Stimulated activated naive B cell treated with anti-CD40 and anti-IgM and Interleukin-4, amounts not matched to agents 10 μg/mL and 1 μg/mL and 100 μg/mL, for 72 hours (primary cell): ENCODE results near the gene AMOTL2.
A peak's percentile ranks its signal among the peaks of the same experiment; 100 is the strongest.

Experiments
- ATAC-seq, 2 donors: fragments of 150-1000 bp; cut with Tn5 transposase; replicated peaks; 2 replicates each; pipeline ENCODE4 v1.10.0; 2021; ENCODE audit warnings: moderate library complexity in 1 of 2
- DNase-seq: peaks from one replicate; pipeline ENCODE4 v3.0.0; 2021
- H3K27ac Mint-ChIP-seq: one replicate; pipeline ENCODE4 v1.8.0; 2022; ENCODE audit warnings: mild to moderate bottlenecking, mixed read lengths
- H3K27me3 Mint-ChIP-seq, 2 donors: one replicate each; pipeline ENCODE4 v1.8.0; 2022; ENCODE audit warnings: mixed read lengths in 2 of 2
- H3K36me3 Mint-ChIP-seq, 2 donors: one replicate each; pipeline ENCODE4 v1.8.0; 2022; ENCODE audit warnings: mixed read lengths in 2 of 2, mild to moderate bottlenecking in 1 of 2
- H3K4me1 Mint-ChIP-seq, 2 donors: one replicate each; pipeline ENCODE4 v1.8.0; 2022; ENCODE audit warnings: mixed read lengths in 2 of 2, mild to moderate bottlenecking in 1 of 2
- H3K4me3 Mint-ChIP-seq, 2 donors: one replicate each; pipeline ENCODE4 v1.8.0; 2022; ENCODE audit warnings: mild to moderate bottlenecking in 2 of 2, mixed read lengths in 2 of 2, moderate library complexity in 1 of 2
- H3K9me3 Mint-ChIP-seq, 2 donors: one replicate each; pipeline ENCODE4 v1.8.0; 2022; ENCODE audit warnings: mixed read lengths in 2 of 2, mild to moderate bottlenecking in 1 of 2

Gene AMOTL2

GRCh38 chr3:134322286-134322685 is 52.0 kb downstream of the AMOTL2 start:
- H3K9me3 Mint-ChIP-seq = no peaks in the 10 kb centered on the region
- no peak overlapping the region for H3K4me3 Mint-ChIP-seq
- H3K4me1 Mint-ChIP-seq = no peaks in the 10 kb centered on the region
- ATAC-seq = no peak
- no peaks in the 10 kb centered on the region for H3K36me3 Mint-ChIP-seq
- DNase-seq = no peak
- peaks cover 19% of the 10 kb centered on the region in 2 donors for H3K27me3 Mint-ChIP-seq
- no peak overlapping the region for H3K27ac Mint-ChIP-seq

DNA sequence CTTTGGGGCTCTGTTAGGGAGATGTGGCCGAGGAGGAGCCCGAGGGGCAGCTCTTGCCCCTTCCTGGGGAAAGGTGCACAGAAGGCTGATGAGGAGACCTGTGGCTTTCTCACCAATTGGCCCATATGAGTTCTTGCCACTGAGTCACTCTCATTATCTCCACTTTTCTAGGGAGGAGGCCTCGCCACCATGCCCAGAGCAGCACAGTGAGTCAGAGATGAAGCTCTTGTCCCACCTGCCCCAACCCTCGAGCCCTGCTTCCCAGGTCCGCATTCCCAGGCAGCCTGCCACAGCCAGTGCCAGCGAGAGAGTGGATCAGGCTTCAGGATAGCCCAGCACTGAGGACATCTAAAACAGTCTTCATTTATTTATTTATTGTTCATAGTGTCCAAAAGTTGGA is 53.5 kb downstream of the AMOTL2 start:
- Mint-ChIP-seq H3K4me1 (peaks cover 3 to 6% of the 10 kb centered on the region in 2 donors), H3K4me3 (no peak overlapping the region), H3K27ac (no peak overlapping the region), H3K27me3 (peaks cover 18 to 23% of the 10 kb centered on the region in 2 donors), H3K9me3 (no peaks in the 10 kb centered on the region), H3K36me3 (no peaks in the 10 kb centered on the region)
- DNase-seq = no peak
- ATAC-seq = no peak

DNA sequence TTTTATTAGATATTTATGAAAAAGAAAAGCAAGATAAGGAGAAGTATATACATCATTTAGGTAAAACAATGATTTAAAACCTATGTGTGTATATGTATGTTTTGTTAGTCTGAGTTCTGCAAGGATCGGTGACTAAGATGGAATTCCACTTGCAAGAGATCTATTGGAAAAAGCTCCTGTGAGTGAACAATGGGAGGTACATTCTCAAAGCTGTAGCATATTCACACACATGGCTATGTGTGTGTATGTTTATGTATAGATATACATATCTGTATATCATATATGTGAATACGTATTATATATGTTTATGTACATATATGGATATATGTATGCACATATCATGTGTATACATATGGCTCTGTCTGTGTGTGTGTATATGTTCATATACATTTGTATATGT is 54.3 kb downstream of the AMOTL2 start:
- no peak overlapping the region for H3K27ac Mint-ChIP-seq
- peaks cover 3 to 8% of the 10 kb centered on the region in 2 donors for H3K4me1 Mint-ChIP-seq
- no peak for ATAC-seq
- no peak overlapping the region for H3K4me3 Mint-ChIP-seq
- no peak for DNase-seq
- peaks cover 19 to 20% of the 10 kb centered on the region in 2 donors for H3K27me3 Mint-ChIP-seq
- no peaks in the 10 kb centered on the region for H3K9me3 Mint-ChIP-seq
- no peaks in the 10 kb centered on the region for H3K36me3 Mint-ChIP-seq

- no peak for ATAC-seq
- Mint-ChIP-seq H3K4me3 (no peak overlapping the region), H3K36me3 (no peaks in the 10 kb centered on the region), H3K4me1 (peaks cover 3 to 17% of the 10 kb centered on the region in 2 donors), H3K27me3 (peaks cover 24 to 35% of the 10 kb centered on the region in 2 donors), H3K27ac (no peak overlapping the region), H3K9me3 (no peaks in the 10 kb centered on the region)
- no peak for DNase-seq
Observed at GRCh38 chr3:134318166-134318565, 56.1 kb downstream of the AMOTL2 start.

DNA sequence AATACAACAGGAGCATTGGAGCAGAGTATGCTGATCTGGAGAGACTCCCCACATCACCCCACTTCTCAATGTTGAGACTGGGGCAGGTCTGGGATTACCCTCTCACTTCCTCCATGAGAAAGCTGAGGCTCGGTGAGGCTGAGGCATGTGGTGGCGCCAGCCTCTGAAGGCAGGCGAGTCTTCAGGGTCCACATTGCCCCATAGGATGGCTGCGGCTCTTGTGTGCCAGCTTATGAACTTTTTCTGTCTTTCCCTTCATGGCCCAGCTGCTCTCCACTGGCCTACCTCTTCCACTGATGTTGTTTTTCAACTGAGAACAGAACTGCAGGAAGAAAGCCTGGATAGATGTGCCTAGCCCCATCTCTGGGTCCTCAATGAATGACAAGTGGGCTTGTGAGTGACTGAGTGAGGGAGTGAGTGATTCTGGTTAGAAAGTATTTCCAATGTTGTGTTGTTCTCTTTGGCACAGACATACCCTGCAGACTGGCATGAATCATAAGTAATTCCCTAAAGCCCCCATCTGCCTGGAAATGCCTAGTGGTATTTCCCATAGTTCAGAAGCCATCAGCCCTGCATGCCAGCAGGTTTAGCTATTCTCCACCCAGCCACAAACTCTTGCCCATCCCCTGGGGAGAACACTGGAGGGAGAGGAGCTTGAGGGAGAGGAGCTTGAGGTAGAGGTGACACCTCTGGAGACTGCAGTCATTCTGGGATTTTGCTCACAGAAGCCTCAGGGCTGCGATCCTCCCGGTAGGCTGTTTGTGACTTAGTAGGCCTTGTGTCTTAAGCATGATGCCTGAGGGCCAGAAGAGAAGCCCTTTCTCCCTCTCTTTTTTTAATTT is 56.9 kb downstream of the AMOTL2 start:
- no peak overlapping the region for H3K27ac Mint-ChIP-seq
- H3K36me3 Mint-ChIP-seq = no peaks in the 10 kb centered on the region
- peaks cover 20 to 36% of the 10 kb centered on the region in 2 donors for H3K27me3 Mint-ChIP-seq
- no peak overlapping the region for H3K4me3 Mint-ChIP-seq
- H3K9me3 Mint-ChIP-seq = no peaks in the 10 kb centered on the region
- no peak for ATAC-seq
- DNase-seq = no peak
- H3K4me1 Mint-ChIP-seq = peaks cover 6 to 23% of the 10 kb centered on the region in 2 donors

- no peaks in the 10 kb centered on the region for H3K36me3 Mint-ChIP-seq
- no peak for ATAC-seq
- DNase-seq = no peak
- no peak overlapping the region for H3K27ac Mint-ChIP-seq
- H3K9me3 Mint-ChIP-seq = no peaks in the 10 kb centered on the region
- peaks cover 26 to 51% of the 10 kb centered on the region in 2 donors for H3K27me3 Mint-ChIP-seq
- H3K4me1 Mint-ChIP-seq = peaks cover 6 to 23% of the 10 kb centered on the region in 2 donors
- H3K4me3 Mint-ChIP-seq = no peak overlapping the region
Observed at GRCh38 chr3:134315286-134316106, 58.8 kb downstream of the AMOTL2 start.

DNA sequence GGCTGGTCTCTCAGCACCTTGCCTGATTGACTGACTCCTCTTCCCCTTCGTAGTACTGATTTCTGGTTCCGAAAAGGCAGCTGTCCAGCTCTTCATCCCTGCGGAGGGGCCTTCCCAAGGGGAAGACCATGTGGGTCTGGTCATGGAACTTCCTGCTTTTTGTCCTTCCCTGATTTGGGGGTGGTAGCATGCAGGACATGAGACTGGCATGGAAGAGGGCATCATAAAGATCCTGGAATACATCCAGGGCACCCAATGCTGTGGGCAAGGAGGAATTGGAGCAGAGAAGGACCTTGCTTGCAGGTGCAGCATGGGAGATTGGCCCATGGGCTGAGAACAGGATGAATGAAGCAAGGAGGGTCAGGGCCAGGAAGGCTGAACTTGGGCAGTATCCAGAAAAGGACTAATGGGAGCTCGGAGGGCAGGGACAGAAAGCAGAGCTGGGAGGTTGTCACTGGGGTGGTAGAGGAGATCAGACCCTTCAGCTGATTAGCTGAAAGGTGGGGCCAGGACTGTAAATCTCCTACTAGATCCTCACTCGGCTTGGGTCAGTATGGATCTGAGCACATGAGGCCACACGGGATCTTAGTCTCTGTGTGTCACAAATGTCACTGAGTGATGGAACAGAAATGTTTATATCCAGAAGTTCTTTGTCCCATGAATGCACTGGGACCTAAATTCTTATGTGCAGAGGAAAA is 59.5 kb downstream of the AMOTL2 start:
- Mint-ChIP-seq H3K36me3 (no peaks in the 10 kb centered on the region), H3K27me3 (peaks cover 26 to 51% of the 10 kb centered on the region in 2 donors), H3K4me3 (no peak overlapping the region), H3K9me3 (no peaks in the 10 kb centered on the region), H3K27ac (no peak overlapping the region), H3K4me1 (peaks cover 6 to 23% of the 10 kb centered on the region in 2 donors)
- ATAC-seq = no peak
- no peak for DNase-seq

DNA sequence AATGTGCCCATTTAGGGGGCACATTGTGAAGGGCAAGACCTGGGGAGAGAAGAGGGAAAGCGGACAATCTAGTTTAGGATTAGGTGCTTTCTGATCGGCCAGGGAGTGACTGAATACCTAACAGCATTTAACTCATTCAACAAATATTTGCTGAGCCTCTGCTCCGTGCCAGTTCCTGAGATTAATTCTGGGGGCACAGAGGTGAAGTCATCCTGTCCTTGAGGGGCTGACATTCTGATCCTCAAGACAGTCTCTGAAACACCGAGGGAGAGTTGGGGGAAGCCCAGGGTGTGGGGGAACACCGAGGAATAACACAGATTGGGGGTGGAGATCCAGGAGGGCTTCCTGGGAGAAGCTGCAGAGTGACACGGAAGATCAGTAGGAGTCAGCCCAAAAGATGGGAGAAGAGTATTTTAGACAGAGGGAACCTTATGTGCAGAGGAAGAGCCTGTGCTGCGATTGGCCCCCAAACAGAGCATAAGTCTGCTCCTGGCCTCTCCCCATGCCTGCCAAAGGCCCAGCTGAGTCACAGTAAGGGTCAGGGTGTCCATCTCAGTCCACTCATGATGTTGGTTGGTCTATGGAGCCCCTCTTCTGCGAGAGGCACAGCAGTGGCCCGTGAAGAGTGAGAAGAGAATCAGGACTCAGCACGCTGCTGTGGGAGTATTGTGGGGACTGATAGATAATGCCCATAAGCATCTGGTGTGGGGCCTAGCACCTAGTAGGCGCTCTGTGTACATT is 60.2 kb downstream of the AMOTL2 start:
- H3K27me3 Mint-ChIP-seq = peaks cover 26 to 51% of the 10 kb centered on the region in 2 donors
- DNase-seq (no peak), ATAC-seq (no peak)
- H3K27ac Mint-ChIP-seq = no peak overlapping the region
- H3K4me3 Mint-ChIP-seq = peak overlapping the region in 1 of 2 donors; percentile 79
- no peaks in the 10 kb centered on the region for H3K9me3 Mint-ChIP-seq
- peaks cover 6 to 23% of the 10 kb centered on the region in 2 donors for H3K4me1 Mint-ChIP-seq
- H3K36me3 Mint-ChIP-seq = no peaks in the 10 kb centered on the region

DNA sequence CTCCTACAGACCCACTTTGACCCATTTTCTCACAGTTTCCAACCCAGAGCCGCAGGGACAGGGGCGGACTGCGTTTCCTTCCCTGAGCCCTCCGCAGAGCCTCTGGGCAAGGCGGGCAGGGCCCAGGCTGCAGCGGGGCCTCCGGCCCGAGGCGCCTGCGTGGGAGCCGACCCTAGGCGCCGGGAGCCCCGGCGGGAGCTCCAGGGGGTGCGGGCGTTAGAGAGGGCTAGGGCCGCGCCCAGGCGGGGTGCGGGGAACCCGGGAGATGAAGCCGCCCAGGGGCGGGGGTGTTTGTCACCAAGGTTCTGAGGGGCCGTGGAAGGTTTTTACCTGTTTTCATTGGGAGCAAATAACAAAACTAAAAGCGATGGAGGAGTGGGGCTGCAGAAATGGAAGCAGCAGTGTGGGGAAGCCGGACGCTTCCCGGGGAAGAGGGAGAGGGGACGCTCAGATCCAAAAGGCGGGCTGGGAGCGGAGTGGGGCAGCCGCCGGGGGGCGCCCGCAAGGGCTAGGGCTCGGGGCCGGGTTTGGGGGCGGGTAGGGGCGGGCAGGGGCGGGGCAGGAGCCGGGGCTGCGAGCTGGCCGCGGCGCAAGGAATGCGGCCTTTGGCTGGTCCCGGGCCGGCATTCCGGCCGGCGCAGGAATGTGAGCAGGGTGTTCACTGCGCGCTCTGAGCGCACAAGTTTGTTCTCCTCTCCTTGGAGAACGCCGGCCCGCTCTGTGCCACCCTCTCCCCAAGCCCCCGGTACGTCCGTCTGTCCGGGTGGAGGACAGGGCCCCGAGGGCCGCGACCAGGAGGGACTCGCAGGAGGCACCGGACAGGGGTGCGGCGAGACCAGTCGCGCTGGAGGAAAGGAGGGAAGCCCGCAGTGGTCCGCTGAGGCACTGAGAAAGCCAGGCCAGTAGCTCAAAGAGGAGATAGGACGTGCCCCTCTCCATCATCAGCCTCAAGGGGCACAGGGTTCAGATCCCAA is 61.1 kb downstream of the AMOTL2 start:
- Mint-ChIP-seq H3K27ac (no peak overlapping the region), H3K36me3 (no peaks in the 10 kb centered on the region), H3K4me3 (peak overlapping the region; percentile 77 to 79), H3K27me3 (peaks cover 29 to 58% of the 10 kb centered on the region in 2 donors), H3K9me3 (no peaks in the 10 kb centered on the region), H3K4me1 (peaks cover 7 to 26% of the 10 kb centered on the region in 2 donors)
- ATAC-seq (peak; percentile 22 to 35), DNase-seq (no peak)

- Mint-ChIP-seq H3K4me1 (peaks cover 9 to 29% of the 10 kb centered on the region in 2 donors), H3K27me3 (peaks cover 38 to 67% of the 10 kb centered on the region in 2 donors), H3K9me3 (no peaks in the 10 kb centered on the region), H3K27ac (no peak overlapping the region), H3K4me3 (peak overlapping the region; percentile 61 to 79), H3K36me3 (no peaks in the 10 kb centered on the region)
- ATAC-seq = peak; percentile 64 to 71
- DNase-seq = no peak
Observed at GRCh38 chr3:134312072-134312872, 62.0 kb downstream of the AMOTL2 start.

DNA sequence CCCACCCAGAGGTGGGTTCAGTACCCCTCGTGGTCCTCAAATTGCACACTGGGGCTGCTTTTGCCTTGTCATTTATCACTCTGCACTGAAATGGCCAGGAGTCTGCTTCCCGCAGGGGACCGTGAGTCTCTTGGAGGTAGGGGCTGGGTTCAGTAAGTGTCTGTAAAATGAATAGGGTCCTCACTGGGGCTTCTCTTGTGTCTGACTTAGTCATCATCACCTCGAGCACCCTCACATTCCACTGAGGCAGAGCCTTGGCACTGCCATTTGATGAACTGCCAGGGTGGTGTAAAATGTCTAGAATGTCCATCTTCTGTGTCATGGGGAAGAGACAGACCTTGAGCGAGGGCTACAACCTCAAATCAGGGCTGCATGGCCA is 62.6 kb downstream of the AMOTL2 start:
- Mint-ChIP-seq H3K9me3 (no peaks in the 10 kb centered on the region), H3K36me3 (no peaks in the 10 kb centered on the region), H3K4me3 (no peak overlapping the region), H3K27ac (no peak overlapping the region), H3K27me3 (peaks cover 43 to 73% of the 10 kb centered on the region in 2 donors), H3K4me1 (peaks cover 9 to 29% of the 10 kb centered on the region in 2 donors)
- ATAC-seq (no peak), DNase-seq (no peak)

GRCh38 chr3:134311265-134311664 is 63.0 kb downstream of the AMOTL2 start:
- DNase-seq = no peak
- Mint-ChIP-seq H3K4me3 (no peak overlapping the region), H3K27me3 (peaks cover 47 to 77% of the 10 kb centered on the region in 2 donors), H3K36me3 (no peaks in the 10 kb centered on the region), H3K4me1 (peaks cover 9 to 27% of the 10 kb centered on the region in 2 donors), H3K9me3 (no peaks in the 10 kb centered on the region), H3K27ac (no peak overlapping the region)
- no peak for ATAC-seq
